ENCODE results near the gene DHX57. TPM values are rescaled to one million over a fixed set of nuclear protein-coding genes. Genes with fewer than 3 reads are reported as not detected.
"Not testable (repeated sequence)": the region's sequence is repeated elsewhere in the genome, so short reads cannot be mapped to it uniquely, and the experiment has no call there.

The DHX57 gene
- total RNA-seq, 1 donor from 2014 or later, result 4.3 TPM

DNA sequence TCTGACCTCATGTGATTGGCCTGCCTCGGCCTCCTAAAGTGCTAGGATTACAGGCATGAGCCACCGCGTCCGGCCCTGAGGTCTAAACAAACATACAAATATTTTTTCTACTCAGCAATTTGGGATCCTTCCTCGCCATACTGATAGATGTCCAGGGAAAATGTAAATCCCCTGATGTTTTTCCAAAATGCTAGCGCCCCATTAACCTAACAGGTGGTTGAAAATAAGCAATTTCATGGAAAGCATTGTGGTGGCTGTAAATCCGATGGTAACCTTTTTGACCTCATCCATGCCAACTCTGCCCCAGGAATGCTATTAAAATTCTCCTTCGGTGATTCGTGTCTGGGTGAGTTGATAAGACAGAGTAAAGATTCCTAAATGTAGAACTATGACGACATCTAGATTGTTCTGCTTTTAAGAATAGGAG, 78.5 kb downstream of the DHX57 start:
- Histone ChIP-seq H3K27me3 (no peaks in the 10 kb centered on the region), H3K4me3 (no peak overlapping the region), H3K4me1 (no peaks in the 10 kb centered on the region), H3K9me3 (no peaks in the 10 kb centered on the region), H3K27ac (no peak overlapping the region), H3K36me3 (peaks cover 2 to 15% of the 10 kb centered on the region in 2 donors)
- DNase-seq (ENCODE audit: low spot score in 2 of 2), result no peak
- TF ChIP-seq, protein P1, sequence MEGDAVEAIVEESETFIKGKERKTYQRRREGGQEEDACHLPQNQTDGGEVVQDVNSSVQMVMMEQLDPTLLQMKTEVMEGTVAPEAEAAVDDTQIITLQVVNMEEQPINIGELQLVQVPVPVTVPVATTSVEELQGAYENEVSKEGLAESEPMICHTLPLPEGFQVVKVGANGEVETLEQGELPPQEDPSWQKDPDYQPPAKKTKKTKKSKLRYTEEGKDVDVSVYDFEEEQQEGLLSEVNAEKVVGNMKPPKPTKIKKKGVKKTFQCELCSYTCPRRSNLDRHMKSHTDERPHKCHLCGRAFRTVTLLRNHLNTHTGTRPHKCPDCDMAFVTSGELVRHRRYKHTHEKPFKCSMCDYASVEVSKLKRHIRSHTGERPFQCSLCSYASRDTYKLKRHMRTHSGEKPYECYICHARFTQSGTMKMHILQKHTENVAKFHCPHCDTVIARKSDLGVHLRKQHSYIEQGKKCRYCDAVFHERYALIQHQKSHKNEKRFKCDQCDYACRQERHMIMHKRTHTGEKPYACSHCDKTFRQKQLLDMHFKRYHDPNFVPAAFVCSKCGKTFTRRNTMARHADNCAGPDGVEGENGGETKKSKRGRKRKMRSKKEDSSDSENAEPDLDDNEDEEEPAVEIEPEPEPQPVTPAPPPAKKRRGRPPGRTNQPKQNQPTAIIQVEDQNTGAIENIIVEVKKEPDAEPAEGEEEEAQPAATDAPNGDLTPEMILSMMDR (IDR thresholded peaks at IDR 0.05), result no peak
- intact Hi-C loops (cut with DNase I), result no loop called here

DNA sequence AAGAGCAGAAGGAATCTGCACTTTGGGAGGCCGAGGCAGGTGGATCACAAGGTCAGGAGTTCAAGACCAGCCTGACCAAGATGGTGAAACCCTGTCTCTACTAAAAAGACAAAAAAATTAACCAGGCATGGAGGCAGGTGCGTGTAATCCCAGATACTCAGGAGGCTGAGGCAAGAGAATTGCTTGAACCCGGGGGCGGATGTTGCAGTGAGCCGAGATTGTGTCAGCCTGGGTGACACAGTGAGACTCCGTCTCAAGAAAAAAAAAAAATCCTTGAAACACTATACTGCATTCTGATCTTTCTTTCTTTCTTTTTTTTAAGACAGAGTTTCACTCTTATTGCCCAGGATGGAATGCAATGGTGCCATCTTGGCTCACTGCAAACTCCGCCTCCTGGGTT, 80.7 kb downstream of the DHX57 start:
- H3K9me3 ChIP-seq; intact Hi-C loops (cut with DNase I); H3K27me3 ChIP-seq; H3K4me3 ChIP-seq; H3K4me1 ChIP-seq; DNase-seq (ENCODE audit: low spot score in 2 of 2); H3K27ac ChIP-seq; H3K36me3 ChIP-seq: not testable (repeated sequence)

DNA sequence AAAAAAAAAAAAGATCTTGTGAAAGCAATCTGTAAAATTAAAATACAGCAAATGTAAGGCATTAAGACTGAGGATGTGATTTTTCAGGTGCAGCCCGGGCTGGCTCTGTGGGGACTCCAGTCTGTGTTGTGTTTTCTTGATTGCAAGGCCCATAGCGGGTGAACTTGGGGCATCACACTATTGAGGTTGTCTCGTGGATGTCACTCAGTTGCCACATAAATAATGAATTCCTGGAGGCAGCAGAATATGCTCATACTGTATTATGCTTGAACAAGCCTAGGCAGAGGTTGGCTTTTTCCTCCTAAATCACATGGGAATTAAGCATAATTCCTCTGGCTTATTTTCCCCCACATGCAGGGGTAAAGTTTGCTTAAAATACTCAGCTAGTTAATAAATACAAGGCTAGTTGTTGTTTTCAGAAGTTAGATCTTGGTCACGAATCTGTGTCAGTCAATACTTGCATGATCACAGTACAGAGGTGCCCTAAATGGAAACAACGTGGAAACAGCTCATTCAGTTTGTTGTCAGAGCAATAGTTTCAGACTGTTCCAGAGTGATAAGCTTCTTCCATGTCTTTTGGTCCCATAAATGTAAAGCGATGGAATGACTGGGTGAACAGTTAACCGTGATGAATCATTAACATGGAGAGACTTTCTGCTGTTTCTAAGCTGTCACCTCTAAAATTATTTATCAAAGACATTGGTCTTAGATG, 81.3 kb downstream of the DHX57 start:
- Histone ChIP-seq H3K4me1 (no peaks in the 10 kb centered on the region), H3K27ac (no peak overlapping the region), H3K36me3 (peaks cover 0 to 9% of the 10 kb centered on the region in 2 donors), H3K4me3 (no peak overlapping the region), H3K9me3 (no peaks in the 10 kb centered on the region), H3K27me3 (no peaks in the 10 kb centered on the region)
- intact Hi-C loops (cut with DNase I), result no loop called here
- DNase-seq (ENCODE audit: low spot score in 2 of 2), result no peak
- TF ChIP-seq, protein P1 (IDR thresholded peaks at IDR 0.05), result no peak

- H3K27ac ChIP-seq, result no peak overlapping the region
- H3K9me3 ChIP-seq, result no peaks in the 10 kb centered on the region
- H3K36me3 ChIP-seq, result peaks cover 0 to 5% of the 10 kb centered on the region in 2 donors
- intact Hi-C loops (cut with DNase I), result no loop called here
- H3K4me1 ChIP-seq, result no peaks in the 10 kb centered on the region
- no peaks in the 10 kb centered on the region for H3K27me3 ChIP-seq
- DNase-seq (ENCODE audit: low spot score in 2 of 2), result no peak
- TF ChIP-seq, protein P1 (IDR thresholded peaks at IDR 0.05), result no peak
- no peak overlapping the region for H3K4me3 ChIP-seq
These were observed 82.2 kb downstream of the DHX57 start for GRCh38 chr2:38793511-38793910.

- H3K36me3 ChIP-seq, result no peaks in the 10 kb centered on the region
- no peak for DNase-seq (ENCODE audit: low spot score in 2 of 2)
- TF ChIP-seq, protein P1 (IDR thresholded peaks at IDR 0.05), result no peak
- H3K9me3 ChIP-seq, result no peaks in the 10 kb centered on the region
- no peak overlapping the region for H3K4me3 ChIP-seq
- no peaks in the 10 kb centered on the region for H3K27me3 ChIP-seq
- H3K27ac ChIP-seq, result no peak overlapping the region
- H3K4me1 ChIP-seq, result no peaks in the 10 kb centered on the region
- intact Hi-C loops (cut with DNase I), result no loop called here
These were observed 83.0 kb downstream of the DHX57 start for GRCh38 chr2:38792751-38793150.

GRCh38 chr2:38792321-38792720, 83.4 kb downstream of the DHX57 start:
- DNase-seq (ENCODE audit: low spot score in 2 of 2); H3K9me3 ChIP-seq; intact Hi-C loops (cut with DNase I); H3K27me3 ChIP-seq; H3K4me3 ChIP-seq; H3K27ac ChIP-seq; H3K36me3 ChIP-seq; H3K4me1 ChIP-seq: not testable (repeated sequence)

DNA sequence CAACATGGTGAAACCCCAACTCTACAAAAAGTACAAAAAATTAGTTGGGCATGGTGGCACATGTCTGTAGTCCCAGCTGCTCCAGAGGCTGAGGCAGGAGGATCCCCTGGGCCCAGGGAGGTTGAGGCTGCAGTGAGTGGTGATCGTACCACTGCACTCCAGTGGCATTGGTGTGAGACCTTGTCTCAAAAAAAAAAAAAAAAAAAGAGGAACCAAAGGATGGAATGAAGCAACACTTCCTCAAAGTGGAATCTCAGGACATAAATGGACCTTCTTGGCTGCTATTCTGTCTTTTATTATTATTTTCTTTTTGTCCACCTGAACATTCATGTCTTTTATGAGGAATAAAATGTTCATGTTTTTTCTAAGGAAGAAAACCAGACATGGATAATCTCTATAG, 84.0 kb downstream of the DHX57 start:
- no peak overlapping the region for H3K27ac ChIP-seq
- TF ChIP-seq, protein P1 (IDR thresholded peaks at IDR 0.05), result no peak
- intact Hi-C loops (cut with DNase I), result no loop called here
- H3K36me3 ChIP-seq, result no peaks in the 10 kb centered on the region
- no peak overlapping the region for H3K4me3 ChIP-seq
- H3K9me3 ChIP-seq, result no peaks in the 10 kb centered on the region
- no peaks in the 10 kb centered on the region for H3K4me1 ChIP-seq
- DNase-seq (ENCODE audit: low spot score in 2 of 2), result no peak
- H3K27me3 ChIP-seq, result no peaks in the 10 kb centered on the region
